GM12878 (cell line): ENCODE measurements around the gene PDE6A. TPM values are rescaled to one million over a fixed set of nuclear protein-coding genes. Genes with fewer than 3 reads are reported as not detected.

Experiments
- ATF7 ChIP-seq: fragments of 450-650 bp; IDR thresholded peaks from 2 replicates; pipeline ENCODE4 v1.6.1; 2016; ENCODE audit warnings: low read depth, mild to moderate bottlenecking
- BACH1 ChIP-seq: fragments of 450-650 bp; IDR thresholded peaks from 2 replicates; pipeline ENCODE4 v1.6.1; 2017; ENCODE audit warnings: mild to moderate bottlenecking, borderline replicate concordance
- CBFB ChIP-seq: IDR thresholded peaks from 2 replicates; pipeline ENCODE4 v1.6.1; 2016; ENCODE audit warnings: antibody characterized with exemption, low read depth
- CHD1 ChIP-seq: IDR thresholded peaks from 2 replicates; pipeline ENCODE4 v1.6.1; 2012; ENCODE audit warnings: low read depth, low read length, improper control_type of control experiment
- CREM ChIP-seq: IDR thresholded peaks from 2 replicates; pipeline ENCODE4 v1.6.1; 2014; ENCODE audit warnings: antibody characterized with exemption, low read depth
- EP300 ChIP-seq, 2 experiments: fragments of 150-350 bp in 1 of 2; IDR thresholded peaks; 2 replicates each; pipeline ENCODE4 v1.6.1; 2011 to 2012; ENCODE audit warnings: low read depth in 2 of 2, low read length in 2 of 2, borderline replicate concordance in 1 of 2, improper control_type of control experiment in 1 of 2, inconsistent platforms in 1 of 2; ENCODE audit not compliant: control insufficient read depth in 1 of 2
- HCFC1 ChIP-seq: fragments of 150-350 bp; IDR thresholded peaks from 2 replicates; pipeline ENCODE4 v1.6.1; 2014; ENCODE audit warnings: low read length
- HDAC6 ChIP-seq: fragments of 200-600 bp; sonication (generic); IDR thresholded peaks from one replicate; pipeline ENCODE4 v1.8.0; 2017; ENCODE audit warnings: antibody characterized with exemption; ENCODE audit not compliant: unreplicated experiment
- KLF5 ChIP-seq: fragments of 450-650 bp; IDR thresholded peaks from 2 replicates; pipeline ENCODE4 v1.6.1; 2014; ENCODE audit warnings: mild to moderate bottlenecking; ENCODE audit not compliant: partially characterized antibody
- NR2C1 ChIP-seq: fragments of 450-650 bp; IDR thresholded peaks from 2 replicates; pipeline ENCODE4 v1.6.1; 2017; ENCODE audit warnings: antibody characterized with exemption, mild to moderate bottlenecking, moderate library complexity
- RB1 ChIP-seq: fragments of 450-650 bp; formaldehyde crosslinking; IDR thresholded peaks from 2 replicates; pipeline ENCODE4 v1.6.1; 2017; ENCODE audit warnings: mild to moderate bottlenecking, borderline replicate concordance
- RUNX3 ChIP-seq: IDR thresholded peaks from 2 replicates; pipeline ENCODE4 v1.6.1; 2012; ENCODE audit warnings: low read length, inconsistent platforms
- SMAD1 ChIP-seq: fragments of 450-650 bp; IDR thresholded peaks from 2 replicates; pipeline ENCODE4 v1.6.1; 2018; ENCODE audit warnings: mild to moderate bottlenecking, low read depth; ENCODE audit not compliant: partially characterized antibody
- STAT3 ChIP-seq: IDR thresholded peaks from 2 replicates; pipeline ENCODE4 v1.6.1; 2011; ENCODE audit warnings: low read depth, low read length, improper control_type of control experiment
- ZNF274 ChIP-seq: IDR thresholded peaks from one replicate; pipeline ENCODE4 v1.8.0; 2011; ENCODE audit not compliant: insufficient read length, insufficient read depth
- polyA plus RNA-seq, 11 experiments: library from polyadenylated mRNA; depleted of rRNA in 4 of 11; unstranded in 6 of 11; stranded (reverse) in 5 of 11; fragments of >200 nt; fragmentation: Nextera tagmentation in 4 of 11; fragmentation: Illumina TruSeq in 1 of 11; extraction: Ambion mirVana in 4 of 11; extraction: Trizol in 1 of 11; gene quantifications; 1 replicate in 1 of 11; 2 replicates in 10 of 11; pipeline versions ENCODE4 v1.2.1 to v1.2.3, GENCODE V29; 2011 to 2016; ENCODE audit warnings: inconsistent platforms in 2 of 11, missing spikeins in 2 of 11, low read depth in 1 of 11
- total RNA-seq, 4 experiments: library from RNA; depleted of rRNA in 3 of 4; stranded (reverse); fragments of >200 nt in 3 of 4; fragmentation: Illumina TruSeq in 1 of 4; extraction: Trizol in 1 of 4; gene quantifications; 2 replicates each; pipeline versions ENCODE4 v1.2.1 to v1.2.3, GENCODE V29; 2013 to 2021
- TF ChIP-seq, protein P1 (sequence below): fragments of 450-650 bp; IDR thresholded peaks from 2 replicates; pipeline ENCODE4 v1.6.1; 2018; ENCODE audit warnings: mild to moderate bottlenecking, low read depth, moderate library complexity; ENCODE audit not compliant: partially characterized antibody
- TF ChIP-seq, protein P2 (sequence below): fragments of 150-350 bp; IDR thresholded peaks from 2 replicates; pipeline ENCODE4 v1.6.1; 2016; ENCODE audit warnings: low read depth, low read length
- TF ChIP-seq, protein P3 (sequence below): fragments of 450-650 bp; IDR thresholded peaks from 2 replicates; pipeline ENCODE4 v1.6.1; 2017; ENCODE audit warnings: mild to moderate bottlenecking

Gene PDE6A
- total and polyA plus RNA-seq, 10 of the 15 experiments (the other 5 are each of a cell fraction or from before 2014, with no cell fraction given): 0.05 to 0.26 TPM; not detected in 8

DNA sequence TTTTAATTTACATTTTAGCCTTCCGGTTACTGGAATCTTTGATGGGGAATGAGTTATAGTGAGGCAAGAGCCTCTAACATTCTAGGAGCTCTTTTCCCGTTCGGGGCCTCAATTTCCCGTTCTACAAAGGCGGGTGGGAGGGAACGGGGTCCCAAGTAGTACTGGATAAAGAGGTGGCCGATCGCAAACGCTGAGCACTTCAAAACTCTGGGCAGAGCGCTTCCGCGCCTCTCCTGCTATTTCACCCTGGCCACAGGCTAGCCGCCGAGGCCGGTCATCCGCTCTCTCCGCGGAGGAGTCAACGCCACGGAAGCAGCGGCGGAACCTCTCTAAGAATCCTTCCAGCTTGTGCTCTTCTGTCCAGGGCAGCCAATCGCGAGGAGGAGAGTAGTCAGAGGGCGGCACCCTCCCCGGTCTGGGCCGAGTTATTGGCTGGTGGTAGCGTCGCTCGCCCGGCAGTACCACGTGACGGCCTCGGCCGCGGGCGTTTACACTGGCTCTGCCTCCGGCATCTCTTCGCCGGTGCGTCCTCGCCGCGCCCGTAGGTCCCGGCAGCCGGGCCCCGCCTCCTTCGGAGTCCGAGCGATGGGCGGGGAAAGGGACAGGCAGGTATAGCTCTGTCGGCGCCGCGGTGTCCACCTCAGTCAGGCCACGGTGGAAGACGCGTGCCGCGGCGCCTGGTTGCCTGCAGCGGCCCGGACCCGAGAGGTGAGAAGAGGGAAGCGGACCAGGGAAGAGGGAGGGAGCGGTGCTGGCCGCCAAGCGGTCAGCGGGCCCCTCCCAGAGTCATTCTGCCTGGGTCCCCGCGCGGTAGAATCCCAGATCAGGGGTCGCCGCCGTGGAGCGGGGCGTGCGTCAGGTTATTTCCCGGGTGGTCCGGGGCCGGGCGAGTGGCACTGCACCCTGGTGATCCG, 15.9 kb upstream of the PDE6A start, which contains the start of gene SLC26A2 (continued):
- TF ChIP-seq ZNF274 (no peak), HDAC6 (no peak), ATF7 (no peak), EP300 (IDR thresholded peaks at IDR 0.05; ENCODE audit: borderline replicate concordance in 1 of 2, control insufficient read depth in 1 of 2, low read depth in 2 of 2, low read length in 2 of 2) (no peak; a peak in 1 of 4 replicates), CBFB (peak; percentile 56), KLF5 (no peak), STAT3 (no peak), RB1 (no peak), NR2C1 (no peak), CHD1 (no peak), HCFC1 (no peak), RUNX3 (peak; percentile 36; the same call in 1 of the 2 replicates), SMAD1 (no peak), BACH1 (0 out of 2 replicates have a peak, but pooled peaks have one; percentile 61), CREM (peak; percentile 49; the same call in 1 of the 2 replicates)
- TF ChIP-seq, protein P1, sequence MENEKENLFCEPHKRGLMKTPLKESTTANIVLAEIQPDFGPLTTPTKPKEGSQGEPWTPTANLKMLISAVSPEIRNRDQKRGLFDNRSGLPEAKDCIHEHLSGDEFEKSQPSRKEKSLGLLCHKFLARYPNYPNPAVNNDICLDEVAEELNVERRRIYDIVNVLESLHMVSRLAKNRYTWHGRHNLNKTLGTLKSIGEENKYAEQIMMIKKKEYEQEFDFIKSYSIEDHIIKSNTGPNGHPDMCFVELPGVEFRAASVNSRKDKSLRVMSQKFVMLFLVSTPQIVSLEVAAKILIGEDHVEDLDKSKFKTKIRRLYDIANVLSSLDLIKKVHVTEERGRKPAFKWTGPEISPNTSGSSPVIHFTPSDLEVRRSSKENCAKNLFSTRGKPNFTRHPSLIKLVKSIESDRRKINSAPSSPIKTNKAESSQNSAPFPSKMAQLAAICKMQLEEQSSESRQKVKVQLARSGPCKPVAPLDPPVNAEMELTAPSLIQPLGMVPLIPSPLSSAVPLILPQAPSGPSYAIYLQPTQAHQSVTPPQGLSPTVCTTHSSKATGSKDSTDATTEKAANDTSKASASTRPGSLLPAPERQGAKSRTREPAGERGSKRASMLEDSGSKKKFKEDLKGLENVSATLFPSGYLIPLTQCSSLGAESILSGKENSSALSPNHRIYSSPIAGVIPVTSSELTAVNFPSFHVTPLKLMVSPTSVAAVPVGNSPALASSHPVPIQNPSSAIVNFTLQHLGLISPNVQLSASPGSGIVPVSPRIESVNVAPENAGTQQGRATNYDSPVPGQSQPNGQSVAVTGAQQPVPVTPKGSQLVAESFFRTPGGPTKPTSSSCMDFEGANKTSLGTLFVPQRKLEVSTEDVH: no peak
- TF ChIP-seq, protein P2, sequence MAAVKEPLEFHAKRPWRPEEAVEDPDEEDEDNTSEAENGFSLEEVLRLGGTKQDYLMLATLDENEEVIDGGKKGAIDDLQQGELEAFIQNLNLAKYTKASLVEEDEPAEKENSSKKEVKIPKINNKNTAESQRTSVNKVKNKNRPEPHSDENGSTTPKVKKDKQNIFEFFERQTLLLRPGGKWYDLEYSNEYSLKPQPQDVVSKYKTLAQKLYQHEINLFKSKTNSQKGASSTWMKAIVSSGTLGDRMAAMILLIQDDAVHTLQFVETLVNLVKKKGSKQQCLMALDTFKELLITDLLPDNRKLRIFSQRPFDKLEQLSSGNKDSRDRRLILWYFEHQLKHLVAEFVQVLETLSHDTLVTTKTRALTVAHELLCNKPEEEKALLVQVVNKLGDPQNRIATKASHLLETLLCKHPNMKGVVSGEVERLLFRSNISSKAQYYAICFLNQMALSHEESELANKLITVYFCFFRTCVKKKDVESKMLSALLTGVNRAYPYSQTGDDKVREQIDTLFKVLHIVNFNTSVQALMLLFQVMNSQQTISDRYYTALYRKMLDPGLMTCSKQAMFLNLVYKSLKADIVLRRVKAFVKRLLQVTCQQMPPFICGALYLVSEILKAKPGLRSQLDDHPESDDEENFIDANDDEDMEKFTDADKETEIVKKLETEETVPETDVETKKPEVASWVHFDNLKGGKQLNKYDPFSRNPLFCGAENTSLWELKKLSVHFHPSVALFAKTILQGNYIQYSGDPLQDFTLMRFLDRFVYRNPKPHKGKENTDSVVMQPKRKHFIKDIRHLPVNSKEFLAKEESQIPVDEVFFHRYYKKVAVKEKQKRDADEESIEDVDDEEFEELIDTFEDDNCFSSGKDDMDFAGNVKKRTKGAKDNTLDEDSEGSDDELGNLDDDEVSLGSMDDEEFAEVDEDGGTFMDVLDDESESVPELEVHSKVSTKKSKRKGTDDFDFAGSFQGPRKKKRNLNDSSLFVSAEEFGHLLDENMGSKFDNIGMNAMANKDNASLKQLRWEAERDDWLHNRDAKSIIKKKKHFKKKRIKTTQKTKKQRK: peak; percentile 69
- TF ChIP-seq, protein P3, sequence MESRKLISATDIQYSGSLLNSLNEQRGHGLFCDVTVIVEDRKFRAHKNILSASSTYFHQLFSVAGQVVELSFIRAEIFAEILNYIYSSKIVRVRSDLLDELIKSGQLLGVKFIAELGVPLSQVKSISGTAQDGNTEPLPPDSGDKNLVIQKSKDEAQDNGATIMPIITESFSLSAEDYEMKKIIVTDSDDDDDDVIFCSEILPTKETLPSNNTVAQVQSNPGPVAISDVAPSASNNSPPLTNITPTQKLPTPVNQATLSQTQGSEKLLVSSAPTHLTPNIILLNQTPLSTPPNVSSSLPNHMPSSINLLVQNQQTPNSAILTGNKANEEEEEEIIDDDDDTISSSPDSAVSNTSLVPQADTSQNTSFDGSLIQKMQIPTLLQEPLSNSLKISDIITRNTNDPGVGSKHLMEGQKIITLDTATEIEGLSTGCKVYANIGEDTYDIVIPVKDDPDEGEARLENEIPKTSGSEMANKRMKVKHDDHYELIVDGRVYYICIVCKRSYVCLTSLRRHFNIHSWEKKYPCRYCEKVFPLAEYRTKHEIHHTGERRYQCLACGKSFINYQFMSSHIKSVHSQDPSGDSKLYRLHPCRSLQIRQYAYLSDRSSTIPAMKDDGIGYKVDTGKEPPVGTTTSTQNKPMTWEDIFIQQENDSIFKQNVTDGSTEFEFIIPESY: no peak
